ENCODE data around the gene PBXIP1.
A peak's percentile ranks its signal among the peaks of the same experiment; 100 is the strongest.
"Not testable (repeated sequence)": the region's sequence is repeated elsewhere in the genome, so short reads cannot be mapped to it uniquely, and the experiment has no call there.

The PBXIP1 gene

DNA sequence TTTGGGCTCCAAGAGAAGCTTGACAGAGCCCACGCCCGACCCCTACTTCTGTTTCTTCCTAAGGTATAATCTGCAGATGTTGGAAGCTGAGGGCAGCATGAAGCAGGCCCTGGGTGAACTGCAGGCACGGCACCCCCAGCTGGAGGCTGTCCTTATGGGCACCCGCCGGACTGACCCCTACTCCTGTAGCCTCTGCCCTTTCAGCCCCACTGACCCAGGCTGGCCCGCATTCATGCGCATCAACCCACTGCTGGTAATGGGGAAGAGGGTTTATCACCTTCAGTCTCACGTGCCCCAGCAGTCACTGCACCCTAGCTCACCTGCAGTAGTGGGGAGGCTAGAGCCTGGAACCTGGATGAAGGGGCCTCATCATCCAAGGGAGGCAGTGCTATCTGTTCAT is 34.4 kb upstream of the PBXIP1 start:
- in situ Hi-C loops (cut with HindIII; ENCODE audit: low pct_ligation_motif_present, low sequenced_read_pairs): no loop called here

DNA sequence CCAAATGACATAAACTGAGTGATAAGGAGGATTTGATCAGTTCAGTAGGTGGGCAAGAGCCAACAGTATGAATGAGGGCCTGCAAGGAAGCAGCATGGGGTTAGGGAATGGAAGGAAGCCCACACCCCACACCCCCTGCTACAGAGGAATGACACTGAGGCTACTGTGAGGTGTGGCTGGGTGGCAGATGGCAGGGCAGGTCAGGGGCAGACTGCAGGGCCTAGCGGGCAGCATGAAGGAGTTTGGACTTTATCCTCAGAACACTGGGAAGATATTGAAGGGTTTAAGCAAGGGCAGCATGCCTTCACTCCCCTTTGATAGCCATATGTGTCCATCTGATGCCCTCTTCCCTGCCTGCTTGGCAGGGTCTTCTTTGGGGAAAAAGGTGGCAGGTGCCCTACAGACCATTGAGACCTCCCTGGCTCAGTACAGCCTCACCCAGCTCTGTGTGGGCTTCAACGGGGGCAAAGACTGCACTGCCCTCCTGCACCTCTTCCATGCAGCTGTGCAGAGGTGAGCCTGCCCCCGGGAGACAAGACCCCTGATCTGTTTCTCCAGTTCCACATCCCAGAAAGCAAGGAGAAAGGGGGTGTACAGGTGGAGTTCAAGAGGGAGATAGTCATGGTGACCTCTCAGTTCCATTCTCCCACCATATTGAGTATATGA is 33.4 kb upstream of the PBXIP1 start:
- H3K4me3 ChIP-seq (ENCODE audit: low read depth, low read length): no peak overlapping the region
- in situ Hi-C loops (cut with HindIII; ENCODE audit: low pct_ligation_motif_present, low sequenced_read_pairs): no loop called here
- H3K27ac ChIP-seq: no peak overlapping the region
- no peaks in the 10 kb centered on the region for H3K27me3 ChIP-seq (replicated peaks)
- TF ChIP-seq CTCF (IDR thresholded peaks at IDR 0.05; ENCODE audit: low read depth, low read length, missing control alignments): no peak
- H3K36me3 ChIP-seq (replicated peaks): peaks cover 32% of the 10 kb centered on the region
- DNase-seq: no peak

More for the DNA sequence above, 34.4 kb upstream of the PBXIP1 start:
- Histone ChIP-seq H3K4me3 (ENCODE audit: low read depth, low read length) (no peak overlapping the region), H3K36me3 (replicated peaks) (peaks cover 32% of the 10 kb centered on the region), H3K27me3 (replicated peaks) (no peaks in the 10 kb centered on the region), H3K27ac (no peak overlapping the region)
- TF ChIP-seq CTCF (IDR thresholded peaks at IDR 0.05; ENCODE audit: low read depth, low read length, missing control alignments): no peak
- no peak for DNase-seq

GRCh38 chr1:154988058-154988954 is 32.4 kb upstream of the PBXIP1 start:
- H3K27me3 ChIP-seq (replicated peaks): no peaks in the 10 kb centered on the region
- TF ChIP-seq CTCF (IDR thresholded peaks at IDR 0.05; ENCODE audit: low read depth, low read length, missing control alignments): no peak
- DNase-seq: no peak
- H3K27ac ChIP-seq: no peak overlapping the region
- in situ Hi-C loops (cut with HindIII; ENCODE audit: low pct_ligation_motif_present, low sequenced_read_pairs): no loop called here
- H3K36me3 ChIP-seq (replicated peaks): peaks cover 32% of the 10 kb centered on the region
- no peak overlapping the region for H3K4me3 ChIP-seq (ENCODE audit: low read depth, low read length)

GRCh38 chr1:154987326-154987725 is 31.4 kb upstream of the PBXIP1 start:
- in situ Hi-C loops (cut with HindIII; ENCODE audit: low pct_ligation_motif_present, low sequenced_read_pairs): no loop called here
- H3K27ac ChIP-seq: no peak overlapping the region
- no peak for TF ChIP-seq CTCF (IDR thresholded peaks at IDR 0.05; ENCODE audit: low read depth, low read length, missing control alignments)
- peaks cover 27% of the 10 kb centered on the region for H3K36me3 ChIP-seq (replicated peaks)
- DNase-seq: no peak
- no peaks in the 10 kb centered on the region for H3K27me3 ChIP-seq (replicated peaks)
- H3K4me3 ChIP-seq (ENCODE audit: low read depth, low read length): no peak overlapping the region

- in situ Hi-C loops (cut with HindIII; ENCODE audit: low pct_ligation_motif_present, low sequenced_read_pairs); H3K4me3 ChIP-seq (ENCODE audit: low read depth, low read length): not testable (repeated sequence)
Observed at GRCh38 chr1:154986736-154987135, 30.8 kb upstream of the PBXIP1 start.

DNA sequence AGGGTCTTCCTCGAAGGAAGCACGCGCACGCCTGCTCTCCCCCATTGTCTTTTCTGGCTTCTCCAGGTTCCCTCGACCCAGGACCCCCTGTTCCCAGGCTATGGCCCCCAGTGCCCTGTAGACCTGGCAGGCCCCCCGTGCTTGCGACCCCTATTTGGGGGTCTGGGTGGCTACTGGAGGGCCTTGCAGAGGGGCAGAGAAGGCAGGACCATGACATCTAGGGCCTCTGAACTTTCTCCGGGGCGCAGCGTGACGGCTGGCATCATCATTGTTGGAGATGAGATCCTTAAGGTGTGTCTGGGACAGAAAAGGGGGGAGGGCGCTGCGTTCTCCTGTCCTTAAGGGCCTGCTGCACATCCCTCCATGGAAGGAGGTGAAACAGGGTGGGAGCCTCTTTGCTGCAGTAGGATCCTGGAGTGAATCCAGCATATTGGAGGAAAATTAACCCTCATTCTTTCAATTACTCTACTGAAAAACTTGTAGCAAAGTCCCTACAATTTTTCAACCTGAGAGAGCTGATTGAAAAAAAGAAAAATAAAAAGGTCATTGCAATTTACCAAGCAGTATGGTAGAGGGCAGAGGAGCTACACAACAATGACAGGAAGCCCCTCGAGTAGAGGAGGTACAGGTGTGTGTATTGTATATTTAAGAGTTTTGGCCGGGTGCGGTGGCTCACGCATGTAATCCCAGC is 28.0 kb upstream of the PBXIP1 start:
- DNase-seq: no peak
- in situ Hi-C loops (cut with HindIII; ENCODE audit: low pct_ligation_motif_present, low sequenced_read_pairs): no loop called here
- peaks cover 17% of the 10 kb centered on the region for H3K36me3 ChIP-seq (replicated peaks)
- no peaks in the 10 kb centered on the region for H3K27me3 ChIP-seq (replicated peaks)
- peak overlapping the region; percentile 94 for H3K4me3 ChIP-seq (ENCODE audit: low read depth, low read length)
- H3K27ac ChIP-seq: no peak overlapping the region
- no peak for TF ChIP-seq CTCF (IDR thresholded peaks at IDR 0.05; ENCODE audit: low read depth, low read length, missing control alignments)

More at GRCh38 chr1:154986736-154987135, 30.8 kb upstream of the PBXIP1 start:
- H3K27ac ChIP-seq; H3K27me3 ChIP-seq (replicated peaks); DNase-seq: not testable (repeated sequence)
- H3K36me3 ChIP-seq (replicated peaks): peaks cover 27% of the 10 kb centered on the region

Measured in brain microvascular endothelial cell (primary cell).